Measurements from ENCODE around the gene INCA1.
A peak's percentile ranks its signal among the peaks of the same experiment; 100 is the strongest.

GRCh38 chr17:4956493-4957061, 40.7 kb downstream of the INCA1 start:
- no peak for TF ChIP-seq EZH2 (IDR thresholded peaks at IDR 0.05; ENCODE audit: borderline replicate concordance, low read length)
- TF ChIP-seq, protein P1, sequence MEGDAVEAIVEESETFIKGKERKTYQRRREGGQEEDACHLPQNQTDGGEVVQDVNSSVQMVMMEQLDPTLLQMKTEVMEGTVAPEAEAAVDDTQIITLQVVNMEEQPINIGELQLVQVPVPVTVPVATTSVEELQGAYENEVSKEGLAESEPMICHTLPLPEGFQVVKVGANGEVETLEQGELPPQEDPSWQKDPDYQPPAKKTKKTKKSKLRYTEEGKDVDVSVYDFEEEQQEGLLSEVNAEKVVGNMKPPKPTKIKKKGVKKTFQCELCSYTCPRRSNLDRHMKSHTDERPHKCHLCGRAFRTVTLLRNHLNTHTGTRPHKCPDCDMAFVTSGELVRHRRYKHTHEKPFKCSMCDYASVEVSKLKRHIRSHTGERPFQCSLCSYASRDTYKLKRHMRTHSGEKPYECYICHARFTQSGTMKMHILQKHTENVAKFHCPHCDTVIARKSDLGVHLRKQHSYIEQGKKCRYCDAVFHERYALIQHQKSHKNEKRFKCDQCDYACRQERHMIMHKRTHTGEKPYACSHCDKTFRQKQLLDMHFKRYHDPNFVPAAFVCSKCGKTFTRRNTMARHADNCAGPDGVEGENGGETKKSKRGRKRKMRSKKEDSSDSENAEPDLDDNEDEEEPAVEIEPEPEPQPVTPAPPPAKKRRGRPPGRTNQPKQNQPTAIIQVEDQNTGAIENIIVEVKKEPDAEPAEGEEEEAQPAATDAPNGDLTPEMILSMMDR (IDR thresholded peaks at IDR 0.05; ENCODE audit: low read length): peak; percentile 91
